Mesendoderm (in vitro differentiated cells): ENCODE results near the gene KRTAP10-4.
"Not testable (repeated sequence)": the region's sequence is repeated elsewhere in the genome, so short reads cannot be mapped to it uniquely, and the experiment has no call there.

ENCODE experiments used
- DNase-seq: peaks from one replicate; pipeline ENCODE4 v3.0.0; 2013
- H2AK5ac ChIP-seq: 2 replicates; pipeline ENCODE4 v1.6.1; 2013; ENCODE audit warnings: low read length, inconsistent platforms
- H2BK120ac ChIP-seq: 2 replicates; pipeline ENCODE4 v1.6.1; 2013; ENCODE audit warnings: low read depth, mild to moderate bottlenecking, low read length, moderate library complexity, mixed read lengths
- H2BK15ac ChIP-seq: replicated peaks from 2 replicates; pipeline ENCODE4 v1.6.1; 2013; ENCODE audit warnings: low read depth, mild to moderate bottlenecking, moderate library complexity
- H2BK5ac ChIP-seq: 2 replicates; pipeline ENCODE4 v1.6.1; 2013; ENCODE audit warnings: low read length, inconsistent platforms
- H3K18ac ChIP-seq: 2 replicates; pipeline ENCODE4 v1.6.1; 2013; ENCODE audit warnings: mild to moderate bottlenecking, low read length, mixed read lengths
- H3K23ac ChIP-seq: one replicate; pipeline ENCODE4 v1.6.1; 2013; ENCODE audit warnings: low read length
- H3K27ac ChIP-seq: 2 replicates; pipeline ENCODE4 v1.5.1; 2013; ENCODE audit warnings: low read depth, mild to moderate bottlenecking, inconsistent platforms, low read length, moderate library complexity
- H3K27me3 ChIP-seq: 2 replicates; pipeline ENCODE4 v1.6.1; 2013; ENCODE audit warnings: low read length, control low read depth, mild to moderate bottlenecking, inconsistent platforms; ENCODE audit not compliant: insufficient read depth, poor library complexity
- H3K36me3 ChIP-seq: 2 replicates; pipeline ENCODE4 v1.6.1; 2013; ENCODE audit warnings: low read length, inconsistent platforms; ENCODE audit not compliant: control insufficient read depth, insufficient read depth
- H3K4ac ChIP-seq: one replicate; pipeline ENCODE4 v1.6.1; 2013; ENCODE audit warnings: low read depth, mild to moderate bottlenecking, low read length, moderate library complexity
- H3K4me1 ChIP-seq: 2 replicates; pipeline ENCODE4 v1.6.1; 2013; ENCODE audit warnings: low read depth, low read length, inconsistent platforms; ENCODE audit not compliant: control insufficient read depth
- H3K4me2 ChIP-seq: 2 replicates; pipeline ENCODE4 v1.6.1; 2013; ENCODE audit warnings: low read length
- H3K4me3 ChIP-seq: 2 replicates; pipeline ENCODE4 v1.5.1; 2013; ENCODE audit warnings: mild to moderate bottlenecking, low read length
- H3K56ac ChIP-seq: one replicate; pipeline ENCODE4 v1.6.1; 2013; ENCODE audit warnings: low read length
- H3K79me1 ChIP-seq: 2 replicates; pipeline ENCODE4 v1.6.1; 2013; ENCODE audit warnings: low read length, inconsistent platforms
- H3K79me2 ChIP-seq: 2 replicates; pipeline ENCODE4 v1.6.1; 2013; ENCODE audit warnings: mild to moderate bottlenecking, low read length; ENCODE audit not compliant: control insufficient read depth, insufficient read depth
- H3K9ac ChIP-seq: 2 replicates; pipeline ENCODE4 v1.6.1; 2013; ENCODE audit warnings: low read length, inconsistent platforms
- H4K5ac ChIP-seq: one replicate; pipeline ENCODE4 v1.6.1; 2013; ENCODE audit warnings: low read length
- H4K8ac ChIP-seq: one replicate; pipeline ENCODE4 v1.6.1; 2013; ENCODE audit warnings: low read depth, mild to moderate bottlenecking, control low read depth, low read length, moderate library complexity
- WGBS: extraction: QIAGEN DNeasy Blood & Tissue Kit; methylation state at CpG from one replicate; pipeline ENCODE4 v1.1.7; 2013; ENCODE audit warnings: low lambda C conversion rate, missing lambda C conversion rate; ENCODE audit not compliant: insufficient coverage; ENCODE audit errors: extremely low coverage; 5-methylcytosine and 5-hydroxymethylcytosine counted together

The KRTAP10-4 gene

DNA sequence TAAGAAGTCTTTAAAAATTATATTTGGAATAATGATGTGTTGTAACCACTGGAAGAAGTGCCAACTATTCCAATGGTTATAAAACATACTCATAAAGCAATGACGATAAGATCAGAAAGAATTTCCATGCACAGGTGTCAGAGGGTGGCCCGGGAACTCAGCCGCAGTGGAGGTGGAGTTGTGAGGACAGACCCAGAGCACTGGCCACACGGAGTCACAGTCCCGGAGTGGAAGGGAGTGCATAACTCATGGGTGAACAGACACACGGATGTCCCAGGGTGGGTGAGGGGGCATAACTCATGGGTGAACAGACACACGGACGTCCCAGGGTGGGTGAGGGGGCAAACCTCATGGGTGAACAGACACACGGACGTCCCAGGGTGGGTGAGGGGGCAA lies 2.5 kb downstream of the KRTAP10-4 start:
- H3K4ac ChIP-seq = no peak overlapping the region
- DNase-seq = no peak
- no peak overlapping the region for H2BK15ac ChIP-seq
- H3K36me3 ChIP-seq = no peaks in the 10 kb centered on the region
- no peak overlapping the region for H3K23ac ChIP-seq
- H2BK120ac ChIP-seq = no peak overlapping the region
- H3K56ac ChIP-seq = no peak overlapping the region
- H2BK5ac ChIP-seq = no peak overlapping the region
- no peaks in the 10 kb centered on the region for H3K27me3 ChIP-seq
- no CpG with 5 or more reads among the region's 10 CpGs for WGBS
- no peak overlapping the region for H4K5ac ChIP-seq
- H3K18ac ChIP-seq = no peak overlapping the region
- no peaks in the 10 kb centered on the region for H3K79me1 ChIP-seq
- no peak overlapping the region for H2AK5ac ChIP-seq
- no peaks in the 10 kb centered on the region for H3K79me2 ChIP-seq
- H4K8ac ChIP-seq = no peak overlapping the region
- H3K9ac ChIP-seq = no peak overlapping the region
- no peak overlapping the region for H3K4me3 ChIP-seq
- H3K27ac ChIP-seq = no peak overlapping the region
- H3K4me1 ChIP-seq = no peaks in the 10 kb centered on the region
- H3K4me2 ChIP-seq = no peak overlapping the region

DNA sequence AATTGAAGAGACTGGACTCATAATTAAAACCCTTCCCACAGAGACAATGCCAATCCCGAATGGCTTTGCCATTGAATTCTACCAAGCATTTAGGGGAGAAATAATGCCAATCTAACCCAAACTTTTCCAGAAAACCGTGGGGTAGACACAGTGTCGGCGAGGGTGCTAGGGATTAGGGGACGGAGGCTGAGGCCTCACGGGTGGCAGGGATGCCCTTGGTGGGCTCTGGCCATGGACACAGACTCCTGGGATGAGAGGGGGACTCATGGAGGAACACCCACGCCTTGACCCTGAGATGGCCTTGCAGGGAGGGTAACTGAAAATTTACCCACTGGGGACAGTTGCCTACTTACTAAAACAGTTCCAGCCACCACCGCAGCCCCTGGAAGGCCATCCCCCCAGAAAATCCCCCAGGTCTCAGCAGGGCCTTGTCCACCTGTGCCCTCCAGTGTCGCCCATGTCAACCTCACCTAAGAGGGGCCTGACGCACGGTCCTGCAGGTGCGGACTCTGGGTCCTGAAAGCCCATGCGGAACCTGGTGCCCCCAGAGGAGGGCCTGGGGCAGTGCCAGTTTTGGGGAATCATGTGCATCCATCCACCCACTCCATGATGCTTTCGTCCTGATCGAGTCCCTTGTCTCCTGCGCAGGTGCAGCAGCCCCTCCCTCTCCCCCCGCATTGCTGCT lies 5.0 kb downstream of the KRTAP10-4 start:
- Histone ChIP-seq H2BK5ac (no peak overlapping the region), H3K4me3 (no peak overlapping the region), H3K18ac (no peak overlapping the region), H3K9ac (no peak overlapping the region), H3K27ac (no peak overlapping the region), H2AK5ac (no peak overlapping the region), H3K79me1 (no peaks in the 10 kb centered on the region), H3K27me3 (no peaks in the 10 kb centered on the region), H3K4me1 (no peaks in the 10 kb centered on the region), H3K4ac (no peak overlapping the region), H3K4me2 (no peak overlapping the region), H3K36me3 (no peaks in the 10 kb centered on the region), H2BK15ac (no peak overlapping the region), H4K8ac (no peak overlapping the region), H2BK120ac (no peak overlapping the region), H3K56ac (no peak overlapping the region), H4K5ac (no peak overlapping the region), H3K23ac (no peak overlapping the region), H3K79me2 (no peaks in the 10 kb centered on the region)
- no peak for DNase-seq
- no CpG with 5 or more reads among the region's 17 CpGs for WGBS

DNA sequence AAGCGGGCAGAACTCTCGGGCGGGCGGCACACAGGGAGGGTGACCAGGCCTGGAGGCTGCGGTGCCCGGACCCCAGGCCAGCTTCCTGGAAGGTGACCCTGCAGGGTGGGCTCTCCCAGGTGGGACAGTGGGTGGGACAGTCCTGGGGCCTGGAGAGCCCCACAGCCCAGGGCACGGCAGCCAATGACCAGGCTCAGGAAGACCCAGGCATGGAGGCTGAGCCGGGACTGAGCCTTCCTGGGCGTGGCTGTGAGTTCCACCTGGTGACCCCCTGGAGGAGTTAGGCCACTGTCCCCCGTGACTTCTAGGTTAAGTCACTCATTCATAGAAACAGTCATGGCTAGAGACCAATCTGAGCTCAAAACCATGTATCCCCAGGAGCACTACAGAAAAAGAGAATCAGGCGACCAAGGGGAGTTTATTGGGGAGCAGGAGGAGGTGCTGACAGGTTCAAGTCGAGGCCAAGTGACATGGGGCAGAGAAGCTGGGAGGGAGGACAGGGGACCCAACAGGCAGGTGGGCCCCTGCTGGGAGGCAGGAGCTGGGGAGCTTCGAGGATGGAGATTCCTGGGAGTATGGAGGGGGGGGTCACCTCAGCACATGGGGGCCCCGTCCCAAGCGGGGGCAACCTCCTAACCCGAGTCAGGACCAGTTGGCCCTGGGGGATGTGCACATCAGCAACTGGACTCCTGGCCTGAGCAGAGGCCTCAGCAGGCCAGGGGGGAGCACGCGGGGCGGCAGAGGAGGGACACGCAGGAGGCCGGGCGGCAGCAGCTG lies 5.7 kb downstream of the KRTAP10-4 start:
- H2AK5ac ChIP-seq = no peak overlapping the region
- no peak for DNase-seq
- H3K27ac ChIP-seq = no peak overlapping the region
- no peak overlapping the region for H3K4me3 ChIP-seq
- H3K4me1 ChIP-seq = no peaks in the 10 kb centered on the region
- no CpG with 5 or more reads among the region's 22 CpGs for WGBS
- no peaks in the 10 kb centered on the region for H3K27me3 ChIP-seq
- H3K79me2 ChIP-seq = no peaks in the 10 kb centered on the region
- H3K4me2 ChIP-seq = no peak overlapping the region
- no peak overlapping the region for H4K5ac ChIP-seq
- H4K8ac ChIP-seq = no peak overlapping the region
- no peak overlapping the region for H3K23ac ChIP-seq
- no peak overlapping the region for H3K9ac ChIP-seq
- H3K4ac ChIP-seq = no peak overlapping the region
- H2BK15ac ChIP-seq = no peak overlapping the region
- H3K56ac ChIP-seq = no peak overlapping the region
- no peak overlapping the region for H3K18ac ChIP-seq
- no peaks in the 10 kb centered on the region for H3K36me3 ChIP-seq
- H2BK120ac ChIP-seq = no peak overlapping the region
- H2BK5ac ChIP-seq = no peak overlapping the region
- H3K79me1 ChIP-seq = no peaks in the 10 kb centered on the region

DNA sequence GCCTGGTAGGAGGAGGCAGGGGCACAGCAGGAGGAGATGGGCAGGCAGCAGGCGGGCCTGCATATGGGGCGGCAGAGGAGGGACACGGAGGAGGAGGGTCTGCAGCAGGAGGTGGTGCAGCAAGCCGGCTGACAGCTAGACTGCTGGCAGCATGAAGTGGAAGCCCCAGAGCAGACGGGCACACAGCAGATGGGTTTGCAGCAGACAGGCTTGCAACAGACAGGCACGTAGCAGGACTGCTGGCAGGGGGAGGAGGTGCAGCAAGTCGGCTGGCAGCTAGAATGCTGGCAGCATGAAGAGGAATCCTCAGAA lies 6.3 kb downstream of the KRTAP10-4 start:
- no peak overlapping the region for H3K9ac ChIP-seq
- no peak overlapping the region for H2BK120ac ChIP-seq

DNA sequence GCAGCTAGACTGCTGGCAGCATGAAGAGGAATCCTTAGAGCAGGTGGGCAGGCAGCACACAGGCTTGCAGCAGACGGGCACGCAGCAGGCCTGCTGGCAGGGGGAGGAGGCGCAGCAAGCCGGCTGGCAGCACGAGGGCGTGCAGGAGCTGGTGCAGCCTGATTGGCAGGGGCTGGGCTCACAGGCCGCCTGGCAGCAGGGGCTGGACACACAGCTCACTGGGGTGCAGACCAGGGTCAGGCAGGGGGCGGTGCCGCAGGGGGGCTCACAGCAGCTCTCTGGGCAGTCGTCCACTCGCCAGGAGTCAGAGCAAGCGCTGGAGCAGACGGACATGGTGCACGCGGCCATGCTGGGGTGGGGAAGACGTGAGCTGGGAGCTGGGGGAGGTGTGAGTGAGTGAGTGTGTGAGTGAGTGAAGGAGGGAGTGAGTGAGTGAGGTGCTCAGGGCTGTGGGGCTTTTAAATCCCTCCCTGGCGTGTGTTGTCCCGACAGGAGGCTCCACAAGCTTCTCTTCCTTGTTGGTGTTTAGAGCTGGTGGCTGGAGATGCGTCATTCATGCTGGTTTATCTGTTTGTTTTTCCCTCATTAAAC lies 6.8 kb downstream of the KRTAP10-4 start, which contains the start of gene KRTAP10-5:
Gene KRTAP10-5 (minus strand): TSS at position 374 of the 591 bp plus-strand sequence. CDS start 26 bp downstream, at position 348.
- H3K4me3 ChIP-seq, H3K4me2 ChIP-seq, H2AK5ac ChIP-seq, H3K27me3 ChIP-seq, H2BK15ac ChIP-seq, H2BK120ac ChIP-seq, H3K79me2 ChIP-seq, H3K27ac ChIP-seq, H3K36me3 ChIP-seq, H3K4ac ChIP-seq, H3K9ac ChIP-seq, H3K79me1 ChIP-seq, DNase-seq, H3K56ac ChIP-seq, H2BK5ac ChIP-seq, H4K8ac ChIP-seq, H3K4me1 ChIP-seq, H4K5ac ChIP-seq, H3K18ac ChIP-seq, H3K23ac ChIP-seq: not testable (repeated sequence)
- no CpG with 5 or more reads among the region's 19 CpGs for WGBS

More for the DNA sequence above, 6.3 kb downstream of the KRTAP10-4 start:
- no peak overlapping the region for H2AK5ac ChIP-seq
- no peak overlapping the region for H3K27ac ChIP-seq
- H2BK5ac ChIP-seq = no peak overlapping the region
- no peak for DNase-seq
- H2BK15ac ChIP-seq = no peak overlapping the region
- WGBS = no CpG with 5 or more reads among the region's 7 CpGs
- H3K56ac ChIP-seq = no peak overlapping the region
- no peaks in the 10 kb centered on the region for H3K4me1 ChIP-seq
- no peak overlapping the region for H3K18ac ChIP-seq
- H3K27me3 ChIP-seq = no peaks in the 10 kb centered on the region
- H4K5ac ChIP-seq = no peak overlapping the region
- H3K4ac ChIP-seq = no peak overlapping the region
- no peaks in the 10 kb centered on the region for H3K79me1 ChIP-seq
- H3K4me3 ChIP-seq = no peak overlapping the region
- no peaks in the 10 kb centered on the region for H3K36me3 ChIP-seq
- H4K8ac ChIP-seq = no peak overlapping the region
- no peak overlapping the region for H3K23ac ChIP-seq
- no peak overlapping the region for H3K4me2 ChIP-seq
- H3K79me2 ChIP-seq = no peaks in the 10 kb centered on the region
